ENCODE measurements around the gene DSG1. TPM values are rescaled to one million over a fixed set of nuclear protein-coding genes. Genes with fewer than 3 reads are reported as not detected.

The DSG1 gene
- total RNA-seq, 1 donor = not detected

GRCh38 chr18:31369478-31369877 is 51.5 kb downstream of the DSG1 start:
- no peak for TF ChIP-seq CTCF (IDR thresholded peaks at IDR 0.05; ENCODE audit: insufficient read depth, low read length)
- no peak overlapping the region for H3K4me3 ChIP-seq (ENCODE audit: low read depth, low read length)

GRCh38 chr18:31371989-31372388 is 54.0 kb downstream of the DSG1 start:
- H3K4me3 ChIP-seq (ENCODE audit: low read depth, low read length) = no peak overlapping the region

More at GRCh38 chr18:31369478-31369877, 51.5 kb downstream of the DSG1 start:
- DNase-seq (ENCODE audit: low read depth) = no peak

GRCh38 chr18:31373641-31374040 is 55.7 kb downstream of the DSG1 start:
- no peak for DNase-seq (ENCODE audit: low read depth)
- TF ChIP-seq CTCF (IDR thresholded peaks at IDR 0.05; ENCODE audit: insufficient read depth, low read length) = no peak
- H3K4me3 ChIP-seq (ENCODE audit: low read depth, low read length) = no peak overlapping the region

More at GRCh38 chr18:31371989-31372388, 54.0 kb downstream of the DSG1 start:
- no peak for DNase-seq (ENCODE audit: low read depth)
- no peak for TF ChIP-seq CTCF (IDR thresholded peaks at IDR 0.05; ENCODE audit: insufficient read depth, low read length)

GRCh38 chr18:31376477-31376876 is 58.5 kb downstream of the DSG1 start, which contains the start of gene DSG4:
DSG4 (plus strand) TSS chr18:31376777; CDS start chr18:31376912, 135 bp downstream.
- TF ChIP-seq CTCF (IDR thresholded peaks at IDR 0.05; ENCODE audit: insufficient read depth, low read length) = no peak
- no peak for DNase-seq (ENCODE audit: low read depth)
- no peak within 1 kb of the TSS for H3K4me3 ChIP-seq (ENCODE audit: low read depth, low read length)

GRCh38 chr18:31380912-31381311 is 63.0 kb downstream of the DSG1 start:
- no peak for TF ChIP-seq CTCF (IDR thresholded peaks at IDR 0.05; ENCODE audit: insufficient read depth, low read length)
- no peak for DNase-seq (ENCODE audit: low read depth)

GRCh38 chr18:31382107-31382506 is 64.1 kb downstream of the DSG1 start:
- no peak for TF ChIP-seq CTCF (IDR thresholded peaks at IDR 0.05; ENCODE audit: insufficient read depth, low read length)
- H3K4me3 ChIP-seq (ENCODE audit: low read depth, low read length) = no peak overlapping the region
- no peak for DNase-seq (ENCODE audit: low read depth)

More at GRCh38 chr18:31380912-31381311, 63.0 kb downstream of the DSG1 start:
- H3K4me3 ChIP-seq (ENCODE audit: low read depth, low read length) = no peak overlapping the region

GRCh38 chr18:31386741-31387140 is 68.8 kb downstream of the DSG1 start:
- no peak for TF ChIP-seq CTCF (IDR thresholded peaks at IDR 0.05; ENCODE audit: insufficient read depth, low read length)
- no peak overlapping the region for H3K4me3 ChIP-seq (ENCODE audit: low read depth, low read length)
- DNase-seq (ENCODE audit: low read depth) = no peak
